ENCODE data around the gene ANKH.

The ANKH gene

DNA sequence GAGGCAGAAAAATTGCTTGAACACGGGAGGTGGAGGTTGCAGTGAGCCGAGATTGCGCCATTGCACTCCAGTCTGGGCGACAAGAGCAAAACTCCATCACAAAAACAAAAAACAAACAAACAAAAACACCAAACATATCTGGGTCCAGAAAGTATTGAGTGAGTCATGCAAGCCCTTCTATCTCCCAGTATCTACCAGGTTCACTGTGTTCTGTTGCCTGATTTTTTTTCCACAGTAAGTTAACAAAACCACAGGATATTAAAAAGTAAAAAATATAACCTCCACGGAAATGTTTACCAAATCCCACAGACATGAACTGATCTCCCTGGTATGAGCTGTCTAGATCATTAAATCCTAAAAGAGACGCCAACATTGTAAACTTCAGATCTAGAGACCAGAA, 94.4 kb downstream of the ANKH start:
- no peak for DNase-seq (ENCODE audit: extremely low read depth, low read depth)
- TF ChIP-seq, protein P1, sequence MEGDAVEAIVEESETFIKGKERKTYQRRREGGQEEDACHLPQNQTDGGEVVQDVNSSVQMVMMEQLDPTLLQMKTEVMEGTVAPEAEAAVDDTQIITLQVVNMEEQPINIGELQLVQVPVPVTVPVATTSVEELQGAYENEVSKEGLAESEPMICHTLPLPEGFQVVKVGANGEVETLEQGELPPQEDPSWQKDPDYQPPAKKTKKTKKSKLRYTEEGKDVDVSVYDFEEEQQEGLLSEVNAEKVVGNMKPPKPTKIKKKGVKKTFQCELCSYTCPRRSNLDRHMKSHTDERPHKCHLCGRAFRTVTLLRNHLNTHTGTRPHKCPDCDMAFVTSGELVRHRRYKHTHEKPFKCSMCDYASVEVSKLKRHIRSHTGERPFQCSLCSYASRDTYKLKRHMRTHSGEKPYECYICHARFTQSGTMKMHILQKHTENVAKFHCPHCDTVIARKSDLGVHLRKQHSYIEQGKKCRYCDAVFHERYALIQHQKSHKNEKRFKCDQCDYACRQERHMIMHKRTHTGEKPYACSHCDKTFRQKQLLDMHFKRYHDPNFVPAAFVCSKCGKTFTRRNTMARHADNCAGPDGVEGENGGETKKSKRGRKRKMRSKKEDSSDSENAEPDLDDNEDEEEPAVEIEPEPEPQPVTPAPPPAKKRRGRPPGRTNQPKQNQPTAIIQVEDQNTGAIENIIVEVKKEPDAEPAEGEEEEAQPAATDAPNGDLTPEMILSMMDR (IDR thresholded peaks at IDR 0.05; ENCODE audit: low read depth, low read length): no peak

DNA sequence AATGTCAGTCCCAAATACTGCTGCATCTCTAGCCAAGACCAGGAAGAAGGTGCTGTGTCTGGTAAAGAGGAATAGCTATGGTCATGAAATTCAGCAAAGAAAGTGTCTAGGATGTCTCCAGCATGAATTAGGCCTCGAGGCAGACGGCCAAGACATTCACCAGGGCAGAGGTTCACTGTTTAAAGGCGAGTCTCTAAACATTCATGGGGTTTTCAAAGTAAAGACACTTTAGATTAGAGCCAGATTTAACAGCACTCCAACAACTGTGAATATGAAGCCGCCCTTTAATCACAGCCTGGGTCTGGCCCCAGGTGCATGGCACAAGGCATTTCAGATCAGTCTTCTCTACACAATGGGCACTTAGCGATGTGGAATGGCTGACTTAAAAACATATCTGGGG, 95.0 kb downstream of the ANKH start:
- no peak for DNase-seq (ENCODE audit: extremely low read depth, low read depth)
- TF ChIP-seq, protein P1 (IDR thresholded peaks at IDR 0.05; ENCODE audit: low read depth, low read length): no peak

DNA sequence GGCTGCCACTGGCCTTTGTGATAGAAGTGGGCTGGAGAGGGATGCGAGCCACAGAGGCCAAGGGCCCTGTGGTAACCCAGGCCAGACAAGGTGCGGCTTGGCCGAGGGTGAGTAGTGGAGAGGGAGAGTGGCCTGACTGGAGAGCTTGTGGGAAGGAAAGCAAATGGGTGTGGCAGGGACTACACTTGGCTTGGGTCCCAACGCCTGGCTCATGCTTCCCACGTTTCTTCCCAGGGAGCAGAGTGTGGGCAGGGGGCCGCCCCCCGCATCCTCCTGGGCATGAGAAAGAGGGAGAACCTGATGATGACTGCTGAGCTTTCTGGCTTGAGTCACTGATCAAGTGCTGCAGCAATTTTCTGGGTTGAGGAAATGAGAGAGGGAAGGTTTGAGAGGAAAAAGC, 95.7 kb downstream of the ANKH start:
- TF ChIP-seq, protein P1 (IDR thresholded peaks at IDR 0.05; ENCODE audit: low read depth, low read length): no peak
- no peak for DNase-seq (ENCODE audit: extremely low read depth, low read depth)

DNA sequence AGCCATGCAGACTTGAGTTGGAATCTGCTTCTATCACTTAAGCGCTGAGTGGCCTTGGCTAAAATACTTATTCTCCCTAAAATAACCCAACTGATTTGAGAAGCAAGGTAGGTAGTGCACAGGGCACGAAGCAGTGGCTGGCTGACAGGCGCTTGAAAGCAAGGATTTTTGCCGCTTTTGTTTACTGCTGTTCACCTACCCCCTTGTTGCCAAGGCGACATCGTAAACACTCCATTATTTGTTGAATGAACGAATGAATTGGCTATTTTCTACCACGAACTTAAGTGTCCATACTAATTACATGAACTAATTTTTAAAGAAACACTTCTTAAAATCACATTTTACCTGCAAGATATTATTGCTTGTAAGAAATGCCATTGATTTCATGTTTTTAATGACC, 98.0 kb downstream of the ANKH start:
- DNase-seq (ENCODE audit: extremely low read depth, low read depth): no peak
- TF ChIP-seq, protein P1 (IDR thresholded peaks at IDR 0.05; ENCODE audit: low read depth, low read length): no peak

DNA sequence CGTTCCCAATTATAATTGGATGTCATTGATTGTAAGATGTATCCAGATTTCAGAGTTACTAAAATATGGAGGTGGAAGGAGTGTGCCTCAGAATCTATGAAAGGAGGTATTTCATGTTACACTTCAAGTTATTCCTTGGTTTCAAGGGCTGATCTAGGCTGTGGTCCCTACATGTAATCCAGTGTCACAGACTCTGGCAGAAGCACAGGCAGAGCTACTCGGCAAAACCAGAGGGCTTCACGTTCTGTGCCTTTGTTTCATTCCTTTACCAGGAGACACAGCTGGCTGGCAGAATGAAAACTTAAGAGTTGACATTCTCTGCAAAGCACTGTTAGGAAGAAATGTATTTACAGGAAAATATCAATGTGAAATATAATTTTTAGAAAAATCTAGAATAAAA, 99.6 kb downstream of the ANKH start:
- DNase-seq (ENCODE audit: extremely low read depth, low read depth): no peak
- TF ChIP-seq, protein P1 (IDR thresholded peaks at IDR 0.05; ENCODE audit: low read depth, low read length): no peak

DNA sequence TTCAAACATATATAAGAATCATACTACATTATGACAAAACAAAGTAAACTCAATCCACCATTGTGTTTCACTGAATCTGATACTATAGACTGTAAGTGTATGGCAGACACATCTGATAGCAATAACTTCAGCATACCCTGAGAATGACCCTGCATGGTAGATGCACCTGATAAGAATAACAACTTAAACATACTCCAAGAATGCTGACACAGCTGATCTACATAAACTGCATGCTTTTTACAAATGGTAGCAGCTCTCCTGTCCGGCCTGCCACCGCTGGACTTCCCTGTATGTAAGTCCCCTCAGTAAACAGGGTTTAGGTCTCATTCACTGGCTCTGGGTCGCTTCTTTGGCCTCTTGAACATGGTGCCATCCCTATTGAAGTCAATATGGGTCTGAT, 100.4 kb downstream of the ANKH start:
- DNase-seq (ENCODE audit: extremely low read depth, low read depth): no peak
- TF ChIP-seq, protein P1 (IDR thresholded peaks at IDR 0.05; ENCODE audit: low read depth, low read length): no peak

DNA sequence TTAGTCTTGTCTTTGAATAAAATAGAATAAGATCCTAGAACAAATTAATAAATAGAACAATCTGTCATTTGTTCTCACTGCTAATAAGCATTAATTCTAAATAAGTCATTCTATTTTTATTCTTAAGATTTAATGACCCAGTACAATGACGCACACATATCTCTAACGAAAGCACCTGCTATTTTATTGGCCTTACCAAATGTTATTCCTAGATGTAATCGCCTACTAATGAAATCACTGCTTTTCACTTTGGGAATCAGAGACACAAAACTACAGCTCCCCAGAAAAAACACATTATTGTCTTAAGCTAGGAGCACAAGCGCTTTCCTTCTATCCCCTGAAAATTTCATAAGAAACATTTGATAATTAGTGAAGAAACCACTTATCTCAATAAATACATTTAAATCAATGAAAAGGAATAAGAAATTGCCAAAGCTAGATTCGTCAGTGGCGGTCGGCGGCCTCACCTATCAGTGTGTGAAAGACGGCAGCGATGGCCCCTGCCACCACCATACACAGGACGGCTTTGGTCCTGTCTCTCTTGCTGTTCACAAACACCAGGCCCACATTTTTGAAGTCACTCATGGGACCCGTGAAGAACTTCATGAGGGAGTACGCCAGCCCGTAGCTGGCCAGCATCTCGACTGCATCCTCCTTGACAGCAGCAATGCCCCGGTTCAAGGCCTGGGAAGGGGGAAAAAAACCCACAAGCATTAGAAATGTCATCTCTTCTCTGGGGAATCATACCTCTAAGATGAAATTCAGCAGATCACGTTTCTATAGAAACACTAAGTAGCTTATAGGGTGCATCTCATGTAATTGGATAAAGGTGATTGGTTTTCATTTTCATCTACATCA, 102.8 kb downstream of the ANKH start:
- TF ChIP-seq, protein P1 (IDR thresholded peaks at IDR 0.05; ENCODE audit: low read depth, low read length): no peak
- DNase-seq (ENCODE audit: extremely low read depth, low read depth): no peak

All from AG09319 (cell line).